T-helper 2 cell (primary cell): Measurements from ENCODE around the gene TMOD3.

Experiments
- DNase-seq, 5 experiments: peaks; one replicate each; pipeline versions ENCODE4 v3.0.0 to v3.0.0-alpha.2; 2012 to 2022

TMOD3 gene

DNA sequence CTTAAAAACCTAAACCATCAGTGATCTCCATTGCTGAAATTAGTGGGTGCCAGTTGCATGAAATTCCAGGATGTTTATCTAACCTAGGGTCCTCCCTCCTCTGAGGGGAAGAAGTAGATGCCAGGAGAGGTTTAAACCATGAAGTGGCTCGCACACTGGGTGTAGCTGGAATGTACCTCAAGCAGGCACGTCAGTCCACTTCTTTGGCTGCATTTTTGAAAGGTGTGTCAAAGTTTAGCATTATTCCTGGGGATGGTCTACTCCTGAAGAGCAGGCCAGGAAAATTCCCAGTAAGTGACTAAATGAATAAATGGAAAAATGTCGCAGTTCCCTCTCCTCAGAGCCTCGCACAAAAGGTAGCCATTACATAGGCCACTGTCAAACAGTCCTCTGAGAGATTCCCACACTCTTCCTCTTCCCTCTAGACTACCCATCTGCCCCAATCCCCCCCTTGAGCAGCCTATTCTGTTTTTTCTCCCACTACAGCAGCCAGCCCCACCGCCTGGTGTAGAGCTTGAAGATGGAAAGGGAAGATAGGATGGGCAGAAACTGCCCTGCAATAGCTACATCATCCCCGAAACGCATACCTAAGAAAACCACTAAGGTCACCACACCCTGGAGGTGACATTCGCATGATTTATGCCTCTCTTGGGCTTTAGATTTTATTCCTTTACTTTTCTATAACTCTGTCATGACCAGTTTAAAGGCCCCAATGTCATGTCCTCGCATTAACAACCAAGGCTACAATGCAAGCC lies 655 bp upstream of the TMOD3 start:
- DNase-seq: no peak

DNA sequence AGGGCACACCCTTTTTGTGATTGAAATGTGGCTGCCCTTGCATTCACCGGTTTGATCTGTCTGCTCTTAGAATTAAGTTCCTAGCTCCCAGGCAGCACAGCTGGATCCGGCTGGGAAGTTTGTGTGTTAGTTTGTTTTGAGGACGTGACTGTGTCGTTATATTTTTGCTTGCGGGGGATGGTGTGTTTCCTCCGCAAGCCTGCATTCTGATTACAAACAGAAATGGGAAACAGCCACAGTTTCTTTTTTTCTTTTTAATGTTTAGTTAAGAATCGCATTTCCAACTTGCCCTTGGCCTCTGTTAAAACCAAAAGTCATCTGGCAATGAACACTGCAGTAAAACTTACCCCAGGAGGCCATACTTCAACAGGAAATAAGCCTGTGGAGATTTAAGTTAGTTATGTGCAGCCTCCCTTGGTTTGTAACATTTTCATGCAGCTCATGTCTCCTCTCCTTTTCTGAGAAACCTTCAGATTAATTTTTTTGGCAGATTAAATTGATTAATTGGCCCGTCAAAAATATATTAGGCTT lies 888 bp downstream of the TMOD3 start:
- peak in 1 of 5 experiments; percentile 36 for DNase-seq

DNA sequence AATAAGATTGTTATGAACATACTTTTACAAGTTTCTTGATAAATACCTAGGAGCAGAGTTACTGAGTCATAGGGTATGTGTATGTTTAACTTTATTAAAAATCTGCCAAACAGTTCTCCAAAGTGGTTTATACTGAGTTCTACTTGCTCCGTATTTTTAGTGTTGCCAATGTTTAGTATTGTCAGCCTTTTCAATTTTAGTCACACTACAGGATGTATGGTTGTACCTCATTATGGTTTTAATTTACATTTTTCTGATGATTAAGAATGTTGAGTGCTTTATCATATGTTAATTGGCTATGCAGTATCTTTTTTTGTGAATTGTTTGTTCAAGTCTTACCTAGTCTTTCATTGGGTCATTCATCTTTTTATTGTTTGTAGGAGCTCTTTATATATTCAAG lies 4.3 kb downstream of the TMOD3 start:
- DNase-seq: peak in 1 of 5 experiments; percentile 65

DNA sequence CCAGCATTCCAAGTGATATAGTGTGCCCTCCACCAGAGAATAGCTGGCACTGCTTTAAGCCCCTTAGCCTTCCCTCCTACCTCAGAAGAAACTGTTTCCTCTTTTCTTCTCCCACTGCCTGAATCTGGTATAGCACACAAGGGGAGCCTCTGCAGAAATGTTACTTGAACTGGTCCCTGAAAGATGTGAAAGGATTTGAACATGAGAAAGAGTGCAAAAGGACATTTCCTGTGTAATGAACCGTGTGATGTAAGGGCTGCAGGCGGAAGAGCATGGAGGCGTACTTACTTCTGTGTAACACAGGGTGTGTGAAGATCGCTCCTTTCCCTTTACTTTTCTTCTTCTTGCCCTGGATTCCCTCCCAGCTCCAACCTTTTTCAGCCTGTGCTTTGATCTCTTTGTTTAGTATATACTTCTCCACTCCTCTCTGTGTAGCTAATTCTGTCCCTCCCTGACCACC lies 8.4 kb downstream of the TMOD3 start:
- peak in 1 of 5 experiments; percentile 53 for DNase-seq

DNA sequence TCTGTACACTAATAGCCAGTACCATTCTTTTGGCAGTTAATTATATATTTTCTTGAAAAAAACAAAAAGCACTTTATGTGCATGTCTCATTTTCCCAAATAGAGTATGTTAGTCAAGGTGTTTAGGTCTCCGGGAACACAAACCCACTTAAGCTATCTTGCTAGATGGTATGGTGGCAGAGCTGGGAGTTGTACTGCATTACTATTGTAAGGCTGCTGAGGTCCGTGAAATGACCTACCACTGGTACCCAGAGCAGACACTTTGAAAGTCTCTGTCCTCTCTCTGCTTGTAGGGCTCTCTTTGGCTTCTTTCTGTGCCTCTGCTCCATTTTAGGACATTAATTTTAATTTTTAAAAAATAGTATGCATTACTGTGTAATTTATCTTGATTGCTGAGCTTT lies 8.8 kb downstream of the TMOD3 start:
- DNase-seq: no peak

- DNase-seq: no peak
These were observed 11.2 kb downstream of the TMOD3 start for GRCh38 chr15:51840692-51841091.

DNA sequence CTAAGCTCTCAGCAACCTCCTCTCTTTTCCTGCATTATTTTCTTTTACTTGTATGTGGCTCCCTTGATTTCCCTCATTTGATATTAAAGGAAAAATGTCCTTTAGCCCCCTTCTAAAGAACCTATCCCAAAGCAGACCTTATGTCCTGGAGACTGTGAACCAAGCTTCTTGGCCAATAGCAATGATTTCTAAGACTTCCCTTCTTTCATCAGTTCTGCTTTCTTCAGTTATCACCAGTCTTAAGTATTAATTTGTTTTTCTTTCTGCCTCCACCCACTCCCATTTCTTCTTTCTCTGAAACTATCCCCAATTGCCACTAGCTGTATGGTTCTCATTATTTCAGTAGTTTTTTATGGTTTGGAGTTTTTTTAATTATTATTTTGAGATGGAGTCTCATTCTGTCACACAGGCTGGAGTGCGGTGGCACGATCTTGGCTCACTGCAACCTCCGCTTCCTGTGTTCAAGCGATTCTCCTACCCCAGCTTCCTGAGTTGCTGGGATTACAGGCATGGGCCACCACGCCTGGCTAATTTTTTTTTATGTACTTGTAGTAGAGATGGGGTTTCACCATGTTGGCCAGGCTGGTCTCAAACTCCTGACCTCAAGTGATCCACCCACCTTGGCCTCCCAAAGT lies 12.1 kb downstream of the TMOD3 start:
- DNase-seq: no peak

- peak in 1 of 5 experiments; percentile 7 for DNase-seq
These were observed 12.8 kb downstream of the TMOD3 start for GRCh38 chr15:51842265-51842664.

GRCh38 chr15:51842852-51843737 lies 13.6 kb downstream of the TMOD3 start:
- no peak for DNase-seq

GRCh38 chr15:51844747-51845426 lies 15.4 kb downstream of the TMOD3 start:
- no peak for DNase-seq

DNA sequence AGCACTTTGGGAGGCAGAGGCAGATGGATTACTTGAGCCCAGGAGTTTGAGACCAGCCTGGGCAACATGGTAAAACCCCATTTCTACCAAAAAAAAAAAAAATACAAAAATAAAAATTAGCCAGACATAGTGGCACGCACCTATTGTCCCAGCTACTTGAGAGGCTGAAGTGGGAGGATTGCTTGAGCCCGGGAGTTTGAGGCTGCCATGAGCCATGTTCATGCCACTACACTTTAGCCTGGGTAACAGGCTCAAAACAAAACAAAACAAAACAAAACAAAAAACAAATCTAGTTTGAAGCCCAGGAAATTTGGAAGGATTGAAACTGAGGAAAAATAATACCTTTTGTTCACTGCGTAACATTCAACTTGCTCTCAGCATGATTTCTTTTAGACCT lies 16.6 kb downstream of the TMOD3 start:
- DNase-seq: no peak

DNA sequence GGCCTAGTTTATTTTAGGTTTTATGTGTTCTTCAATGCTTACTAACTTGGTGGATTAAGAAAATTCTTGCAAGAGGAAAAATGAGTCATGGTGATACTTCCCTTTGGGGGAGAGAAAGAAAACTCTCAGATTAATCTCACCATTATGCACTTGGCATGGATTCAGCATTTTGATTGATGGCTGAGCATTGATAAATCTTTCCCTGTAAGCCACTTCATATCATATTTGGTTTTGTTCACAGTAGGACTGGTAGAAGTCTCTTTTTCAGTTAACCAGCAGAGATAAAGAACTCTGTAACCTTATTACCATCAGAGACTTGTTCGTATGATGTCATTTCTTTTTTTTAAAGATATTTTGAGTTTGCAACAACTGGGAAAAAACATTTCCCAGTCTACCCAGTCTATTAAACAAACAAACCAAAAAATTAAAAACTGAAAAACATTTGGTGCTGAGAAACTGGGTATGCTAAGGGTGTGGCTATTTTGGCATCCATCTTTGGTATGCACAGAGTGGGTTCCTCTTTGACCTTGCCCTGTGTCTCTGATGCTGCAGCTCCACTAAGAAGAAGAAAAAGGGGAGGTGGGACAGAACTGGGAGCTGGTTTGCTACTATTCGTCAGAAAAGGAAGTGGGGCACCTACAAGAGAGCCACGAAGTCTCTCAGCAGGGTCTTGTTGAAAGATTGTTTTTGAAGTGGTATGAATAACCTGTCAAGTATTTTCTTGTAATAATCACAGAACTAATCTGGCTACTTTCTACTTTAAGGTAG lies 17.2 kb downstream of the TMOD3 start:
- peak in 1 of 5 experiments; percentile 30 for DNase-seq

GRCh38 chr15:51848811-51849210 lies 19.4 kb downstream of the TMOD3 start:
- DNase-seq: no peak

DNA sequence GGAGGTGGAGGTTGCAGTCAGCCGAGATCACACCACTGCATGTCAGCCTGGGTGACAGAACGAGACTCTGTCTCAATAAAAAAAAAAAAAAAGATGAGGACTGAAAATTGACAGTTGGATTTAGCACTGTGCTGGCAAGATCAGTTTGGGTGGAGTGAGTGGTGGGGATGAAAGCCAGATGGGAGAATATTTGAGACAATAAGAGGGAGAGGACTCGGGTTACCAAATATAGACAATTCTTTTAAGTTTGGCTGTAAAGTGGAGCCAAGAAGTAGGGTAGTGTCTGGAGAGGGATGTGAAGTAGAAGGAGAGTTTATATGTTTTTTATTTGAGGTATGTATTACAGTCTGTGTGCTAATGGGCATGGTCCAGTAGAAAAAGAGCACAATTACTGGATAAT lies 20.4 kb downstream of the TMOD3 start:
- no peak for DNase-seq

- no peak for DNase-seq
These were observed 24.5 kb downstream of the TMOD3 start for GRCh38 chr15:51853998-51854397.

DNA sequence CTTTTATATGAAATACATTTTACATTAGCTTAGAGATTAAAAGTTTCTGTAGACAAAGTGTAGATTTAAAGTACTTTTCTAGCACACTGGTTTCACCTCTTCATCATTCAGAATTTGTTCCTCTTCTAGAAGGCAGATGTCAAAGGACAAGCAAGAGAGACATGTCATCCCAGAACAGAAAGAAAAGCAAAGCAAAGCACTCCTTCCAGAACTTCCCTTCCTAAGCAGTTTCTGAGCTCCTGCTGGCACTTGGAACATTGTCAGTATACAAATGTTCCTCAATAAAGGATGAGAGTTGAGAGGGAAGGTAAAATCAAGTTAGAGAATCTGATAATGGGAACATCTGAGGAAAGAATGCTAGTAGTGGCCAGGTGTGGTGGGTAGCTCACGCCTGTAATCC lies 26.2 kb downstream of the TMOD3 start:
- no peak for DNase-seq

GRCh38 chr15:51856714-51857380 lies 27.4 kb downstream of the TMOD3 start:
- no peak for DNase-seq

- DNase-seq: peak in 4 of 5 experiments; percentile 44 to 89 (median 61)
These were observed 32.3 kb downstream of the TMOD3 start for GRCh38 chr15:51861557-51862359.

DNA sequence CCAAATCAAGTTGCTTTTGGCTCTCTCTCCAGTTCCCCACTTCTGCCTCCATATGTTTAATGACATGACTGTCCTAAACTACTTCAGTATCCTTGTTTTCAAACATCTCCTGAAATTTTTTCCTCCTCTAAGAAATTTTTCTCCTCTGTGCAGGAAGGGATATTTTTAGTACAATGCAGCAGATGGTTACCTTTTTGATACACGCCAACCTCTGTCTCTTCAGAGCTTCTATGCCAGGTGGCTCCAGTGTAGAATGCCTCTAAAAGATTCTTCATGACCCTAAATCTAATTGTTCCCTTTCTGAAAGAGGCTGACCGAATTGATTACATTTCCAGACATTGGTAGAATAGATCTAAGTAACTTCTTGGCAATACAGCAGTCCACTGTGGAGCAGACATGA lies 33.7 kb downstream of the TMOD3 start:
- DNase-seq: no peak

DNA sequence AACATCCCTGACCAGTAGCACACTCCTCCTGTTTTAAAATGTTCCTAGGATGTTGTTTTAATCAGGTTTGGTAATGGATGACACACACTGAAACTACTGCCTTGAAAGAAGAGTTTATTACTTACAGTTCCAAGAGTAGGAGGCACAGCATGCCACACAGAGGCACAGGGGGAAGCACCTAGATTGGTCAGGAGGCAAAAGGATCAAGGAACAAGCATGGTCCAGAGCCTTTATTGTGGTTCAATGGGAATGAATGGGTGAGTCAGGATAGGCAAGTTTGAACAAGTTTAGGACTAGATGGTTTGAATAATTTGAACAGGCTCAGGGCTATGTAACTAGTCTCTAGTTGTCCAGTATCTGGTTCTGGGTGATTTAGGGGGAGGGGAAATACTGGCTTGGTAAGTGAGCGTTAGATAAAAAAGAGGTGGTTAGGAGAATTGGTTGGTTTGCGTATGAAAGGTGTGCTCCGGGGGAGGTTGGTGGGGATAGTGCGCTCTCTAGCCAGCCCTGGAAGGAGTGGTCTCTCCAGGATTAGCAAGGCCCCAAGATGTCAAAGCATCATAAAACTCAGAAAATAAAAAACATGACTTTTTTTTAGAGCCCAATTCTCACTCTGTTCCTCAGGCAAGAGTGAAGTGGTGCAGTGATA lies 35.1 kb downstream of the TMOD3 start:
- peak in 1 of 5 experiments; percentile 2 for DNase-seq
